Measurements from ENCODE around the gene ATXN1.

Gene ATXN1

DNA sequence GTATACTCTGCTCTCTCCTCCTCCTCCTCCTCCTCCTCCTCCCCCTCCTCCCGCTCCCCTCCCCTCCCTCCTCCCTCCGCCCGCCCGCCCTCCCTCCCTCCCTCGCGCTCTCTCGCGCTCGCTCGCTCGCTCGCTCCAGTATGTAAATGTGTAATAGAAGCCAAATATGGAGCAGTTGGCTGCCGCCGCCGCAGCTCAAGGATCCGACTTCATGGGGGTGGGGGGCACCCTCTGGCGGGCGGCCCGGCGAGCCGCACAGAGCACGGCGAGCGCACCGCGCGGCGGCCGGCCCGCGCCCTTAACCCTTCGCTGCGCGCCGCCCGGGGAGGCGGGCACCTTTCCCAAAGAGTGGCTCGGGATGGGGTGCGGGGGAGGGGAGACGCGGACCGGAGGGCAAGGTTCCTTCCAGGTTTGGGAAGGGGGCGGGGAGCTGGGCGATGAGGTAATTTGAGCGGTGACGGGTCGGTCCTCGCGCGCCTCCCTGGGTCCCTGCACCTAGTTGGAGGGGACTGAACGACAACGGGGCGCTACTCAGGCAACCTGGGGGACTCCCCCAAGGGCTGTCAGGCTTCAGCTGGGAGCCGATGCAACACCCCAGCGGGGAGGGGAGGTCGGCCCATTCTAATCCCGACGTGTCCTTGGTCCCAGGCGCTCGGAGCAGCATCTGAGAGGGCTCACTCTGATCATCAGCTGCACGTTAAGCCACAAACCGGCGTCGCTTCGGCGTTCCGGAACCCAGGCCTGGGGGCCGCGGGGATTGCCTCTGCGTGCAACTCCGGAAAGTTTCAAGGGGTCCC lies 409 bp upstream of the ATXN1 start:
- DNase-seq = peak; percentile 80

DNA sequence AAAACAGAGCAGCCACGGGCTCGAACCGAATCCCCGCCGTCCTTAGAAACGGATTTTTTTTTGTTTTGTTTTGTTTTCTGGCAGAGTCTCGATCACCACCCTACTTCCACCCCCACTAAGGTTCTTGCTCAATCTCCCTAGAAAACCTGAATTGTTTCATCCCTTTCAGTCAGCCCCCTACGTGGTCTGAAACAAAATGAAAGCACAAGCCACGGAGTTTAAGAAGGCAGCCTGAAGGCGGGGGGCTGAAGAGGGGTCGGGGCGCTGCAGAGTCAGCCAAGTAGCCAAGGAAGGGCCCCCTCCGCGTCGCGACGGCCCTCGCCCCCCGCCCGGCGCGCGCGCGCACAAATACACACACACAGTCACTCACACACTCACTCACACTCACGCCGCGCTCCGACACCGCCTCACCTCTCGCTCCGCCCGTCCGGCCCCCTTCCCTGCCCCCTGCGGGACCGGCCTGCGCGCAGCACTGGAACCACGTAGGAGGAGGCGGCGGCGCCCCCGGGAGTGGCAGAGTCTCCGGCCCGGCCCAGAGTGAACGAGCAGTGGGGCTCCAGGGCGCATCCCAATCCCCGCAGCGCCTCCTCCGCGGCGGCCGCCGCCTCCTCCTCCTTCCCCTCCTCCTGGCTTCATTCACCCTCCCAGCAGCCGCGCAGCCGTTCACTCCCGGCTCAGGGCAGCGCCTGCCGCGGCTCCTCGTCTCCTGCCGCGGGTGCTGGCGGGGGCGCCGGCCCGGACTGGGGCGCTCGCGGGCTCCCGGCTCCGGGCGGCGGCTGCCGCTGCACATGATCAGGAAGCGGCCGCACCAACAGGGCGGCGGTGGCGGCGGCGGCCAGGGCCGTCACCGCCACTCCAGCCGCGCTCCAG lies 1.4 kb downstream of the ATXN1 start:
- peak; percentile 69 for DNase-seq

DNA sequence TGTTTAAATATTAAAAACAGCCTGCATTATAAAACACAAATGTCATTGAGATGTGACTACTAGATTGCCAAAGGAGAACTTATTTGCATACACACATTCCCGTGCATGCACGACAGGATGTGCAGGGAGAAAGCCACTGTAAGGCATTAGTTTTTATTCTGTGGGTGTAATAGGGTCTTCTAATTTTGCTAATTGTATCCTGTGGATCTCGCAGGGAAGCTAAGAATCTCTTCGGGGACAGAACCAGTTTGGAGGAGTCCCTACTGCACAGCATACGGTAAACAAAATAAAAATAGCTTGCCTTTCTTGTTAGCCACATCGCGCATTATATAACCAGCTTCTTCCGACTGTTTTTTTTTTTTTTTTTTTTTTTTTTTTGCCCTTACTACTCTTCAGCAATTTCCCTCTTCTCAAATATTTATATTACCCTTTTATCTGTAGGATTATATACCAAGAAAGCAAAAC lies 2.0 kb downstream of the ATXN1 start:
- DNase-seq = no peak

DNA sequence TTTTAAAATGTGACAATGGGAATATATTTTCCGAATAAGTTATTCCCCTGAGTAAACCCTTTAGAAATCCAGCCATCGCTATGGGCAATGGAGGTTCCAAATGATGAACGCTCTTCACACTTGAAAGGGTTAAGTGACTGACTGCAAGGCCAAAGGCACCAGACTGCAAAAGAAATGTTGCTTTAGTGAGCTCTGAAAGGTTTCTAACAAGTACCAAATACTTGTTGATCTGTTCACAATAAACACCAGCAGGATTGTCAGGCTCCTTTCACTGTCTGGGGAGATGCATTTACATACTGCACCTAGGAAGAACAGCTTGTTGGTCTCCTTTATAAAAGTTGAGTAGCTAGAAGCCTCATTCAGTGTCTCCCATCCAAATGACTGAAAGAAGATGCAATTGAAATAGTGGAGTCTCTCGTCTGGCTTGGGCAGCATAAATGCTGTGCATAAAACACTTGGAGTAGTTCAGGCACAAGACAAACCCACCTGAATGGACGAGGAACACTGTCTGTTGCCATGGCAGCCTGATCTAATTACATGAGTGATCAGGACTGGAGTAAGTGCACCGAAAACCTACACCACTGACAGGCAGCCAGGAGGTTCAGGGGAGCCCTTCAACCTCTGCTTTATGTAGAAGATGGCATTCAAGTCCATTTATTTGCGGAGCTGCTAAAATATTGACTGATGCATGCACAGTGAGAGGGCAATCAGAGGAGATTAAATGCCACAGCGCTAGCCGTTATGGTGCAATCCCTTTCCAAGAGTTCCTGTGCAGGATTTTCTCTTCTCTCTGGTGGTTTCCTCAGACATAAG lies 2.9 kb downstream of the ATXN1 start:
- DNase-seq = no peak

DNA sequence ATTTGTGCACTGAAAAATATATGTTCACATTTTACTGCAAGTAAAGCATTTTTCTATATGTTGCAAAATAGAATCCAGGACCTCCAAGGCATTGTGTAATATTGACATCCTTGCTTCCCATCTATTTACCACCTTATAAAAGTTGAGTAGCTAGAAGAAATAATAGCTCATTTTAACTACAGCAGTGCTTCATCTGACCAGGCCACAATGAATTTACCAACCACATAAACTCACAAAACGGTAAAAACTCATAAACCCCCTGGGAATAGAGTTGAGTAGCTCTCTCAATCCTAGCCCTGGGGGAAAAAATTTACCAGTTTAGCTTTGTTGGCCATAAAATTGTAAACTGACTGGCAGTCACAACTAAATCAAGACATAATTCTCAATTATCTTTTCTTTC lies 3.9 kb downstream of the ATXN1 start:
- no peak for DNase-seq

DNA sequence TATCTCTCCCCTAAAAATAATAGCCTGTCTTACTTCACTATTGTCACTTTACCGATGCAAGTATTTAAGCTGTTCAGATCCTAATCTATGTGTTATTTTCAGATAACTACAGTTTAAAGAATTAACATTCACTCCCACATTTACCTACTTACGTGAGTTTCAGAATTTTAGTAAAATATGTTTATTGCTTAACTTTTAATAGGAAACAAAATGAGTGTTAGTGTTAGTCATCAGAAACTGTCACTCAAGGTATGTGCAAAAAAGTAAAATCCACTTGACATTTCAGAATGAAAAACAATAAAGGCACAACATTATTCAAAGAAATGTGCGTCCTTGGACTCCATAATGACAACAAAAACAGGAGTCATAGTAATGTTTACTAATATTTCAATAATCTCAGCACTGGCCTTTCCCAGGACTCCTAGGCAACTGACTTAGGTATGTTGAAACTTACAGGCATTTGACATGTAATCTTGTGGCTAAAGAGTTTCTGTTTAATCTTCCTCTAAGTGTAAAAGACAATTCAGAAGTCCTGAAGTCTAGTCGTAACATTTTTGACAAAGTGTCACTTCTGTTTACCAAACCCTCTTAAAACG lies 4.5 kb downstream of the ATXN1 start:
- DNase-seq = no peak

DNA sequence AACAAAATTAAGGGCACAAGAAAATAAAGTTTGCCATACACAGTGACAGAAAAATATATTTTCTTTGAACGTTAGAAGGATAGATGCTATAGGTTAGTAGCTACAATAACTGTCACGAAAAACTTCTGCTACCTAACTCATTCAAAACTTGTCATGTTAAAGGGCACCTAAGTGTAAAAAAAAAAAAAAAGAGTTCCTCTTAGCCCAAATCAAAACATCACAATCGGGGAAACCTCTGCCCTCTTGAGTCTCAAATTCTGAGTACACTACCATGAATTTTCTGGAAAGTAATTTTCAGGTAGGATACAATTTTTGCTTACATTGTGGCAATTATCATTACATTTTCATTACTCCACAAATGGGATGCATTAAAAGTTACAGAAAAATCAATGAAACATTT lies 5.7 kb downstream of the ATXN1 start:
- no peak for DNase-seq

DNA sequence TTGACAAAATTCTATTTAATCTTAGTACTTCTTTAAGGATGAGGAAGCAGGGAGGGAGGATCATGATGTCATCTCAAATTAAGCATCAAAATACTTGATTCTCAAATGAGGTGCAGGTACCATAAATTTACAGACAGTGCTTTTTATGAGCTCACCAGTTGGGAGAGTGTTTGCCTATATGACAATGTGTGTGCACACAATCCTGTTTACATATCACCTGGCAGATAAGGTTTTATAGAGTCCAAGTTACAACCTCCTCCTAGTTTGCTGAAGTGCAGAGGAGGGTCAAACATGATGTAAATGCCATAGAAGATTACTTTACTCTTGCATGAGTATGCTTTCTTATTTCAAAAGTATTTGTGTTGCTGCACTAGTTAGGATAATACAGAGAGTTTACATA lies 6.4 kb downstream of the ATXN1 start:
- DNase-seq = no peak

DNA sequence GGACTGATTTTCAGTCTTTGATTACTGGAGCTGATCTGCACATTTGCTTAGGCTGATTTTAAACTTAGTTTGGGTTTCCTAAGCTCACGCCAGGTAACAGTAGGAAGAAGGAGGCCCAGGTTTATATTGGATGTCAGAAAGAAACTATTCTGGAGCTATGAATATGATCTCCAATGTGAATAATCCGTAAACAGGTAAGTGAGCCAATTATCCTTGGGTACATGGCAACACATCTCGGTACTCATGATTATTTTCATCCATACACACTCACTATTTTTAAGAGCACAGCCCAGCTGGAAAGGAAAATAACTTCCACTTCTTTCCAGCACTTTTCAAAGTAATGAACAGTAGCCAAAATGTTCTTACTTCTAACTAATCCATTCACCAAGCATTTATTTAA lies 7.0 kb downstream of the ATXN1 start:
- DNase-seq = no peak

DNA sequence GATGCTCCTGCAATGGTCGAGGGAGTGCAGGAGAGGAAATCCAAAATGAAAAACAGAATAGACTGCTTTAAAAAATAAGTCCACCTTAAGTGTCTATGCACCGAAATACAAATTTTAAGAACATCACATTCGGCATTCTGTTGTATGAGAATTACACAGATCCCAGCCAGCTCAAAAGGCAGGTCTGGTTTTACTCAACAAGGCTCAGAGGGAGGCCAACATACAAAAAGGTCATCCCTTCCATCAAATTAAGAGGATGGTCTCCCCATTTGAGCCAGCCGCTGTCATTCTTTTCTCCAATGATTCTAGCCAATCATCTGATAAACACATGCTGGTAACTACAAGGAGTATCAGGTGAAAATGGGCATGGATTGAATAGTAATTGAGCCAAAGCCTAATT lies 7.9 kb downstream of the ATXN1 start:
- DNase-seq = no peak

DNA sequence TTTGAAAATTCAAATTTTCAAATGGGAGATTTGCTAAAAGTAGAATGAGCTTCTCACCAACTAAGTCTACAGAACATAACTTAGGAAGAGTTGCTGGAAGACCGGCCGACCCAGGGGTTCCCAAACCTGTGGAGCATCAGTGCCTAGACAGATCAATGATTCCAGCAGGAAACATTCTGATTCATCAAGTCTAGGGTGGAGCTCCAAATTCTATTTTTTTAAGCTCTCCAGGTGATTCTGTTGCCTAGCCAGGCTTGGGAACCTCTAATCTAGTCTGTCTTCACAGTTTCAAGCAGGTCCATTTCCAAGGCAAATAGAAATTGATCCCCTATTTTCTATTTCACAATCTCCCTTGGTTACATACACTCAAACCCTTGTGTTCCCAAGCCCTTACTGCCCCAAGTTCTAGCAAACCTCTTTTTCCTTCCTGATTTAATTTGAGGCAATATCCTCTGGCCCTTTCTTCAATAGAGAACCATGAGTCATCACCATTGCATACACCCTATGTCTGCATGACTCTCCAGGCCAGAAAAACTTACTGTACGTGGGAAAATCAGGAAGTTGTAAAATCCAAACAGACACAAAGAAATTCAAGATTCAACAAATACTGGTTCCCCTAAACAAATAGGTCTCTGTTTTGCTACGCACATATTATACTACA lies 8.9 kb downstream of the ATXN1 start:
- no peak for DNase-seq

DNA sequence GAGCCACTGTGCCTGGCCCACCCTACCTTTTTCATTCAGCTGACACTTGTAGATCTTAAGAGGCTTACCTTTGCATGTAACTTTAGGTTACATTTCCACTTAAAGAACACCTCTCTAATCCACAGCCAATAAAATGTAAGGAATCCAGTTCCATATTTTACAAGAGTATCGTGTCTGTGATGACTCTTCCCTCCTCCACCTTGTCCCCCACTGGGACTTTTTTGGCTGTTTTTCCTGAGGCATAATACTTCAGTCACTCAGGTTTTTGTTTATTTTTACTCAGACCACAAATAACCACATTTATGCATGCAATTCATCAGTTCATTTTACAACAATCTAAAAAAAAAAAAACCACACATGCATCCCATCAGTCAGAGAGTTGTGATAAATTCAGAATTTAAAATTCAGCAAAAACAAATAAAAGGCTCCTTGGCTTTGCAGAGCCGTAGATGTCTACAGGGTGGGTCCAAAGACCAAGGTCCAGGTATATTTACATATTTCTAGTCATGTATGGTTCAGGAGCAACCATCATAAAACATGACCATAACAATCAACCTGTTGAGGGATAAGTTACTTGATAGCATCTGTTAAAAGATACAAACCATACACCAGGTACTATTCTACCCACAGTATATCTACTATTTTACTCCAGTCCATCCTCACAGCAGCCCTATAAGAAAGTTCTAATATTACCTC lies 9.9 kb downstream of the ATXN1 start:
- DNase-seq = no peak

DNA sequence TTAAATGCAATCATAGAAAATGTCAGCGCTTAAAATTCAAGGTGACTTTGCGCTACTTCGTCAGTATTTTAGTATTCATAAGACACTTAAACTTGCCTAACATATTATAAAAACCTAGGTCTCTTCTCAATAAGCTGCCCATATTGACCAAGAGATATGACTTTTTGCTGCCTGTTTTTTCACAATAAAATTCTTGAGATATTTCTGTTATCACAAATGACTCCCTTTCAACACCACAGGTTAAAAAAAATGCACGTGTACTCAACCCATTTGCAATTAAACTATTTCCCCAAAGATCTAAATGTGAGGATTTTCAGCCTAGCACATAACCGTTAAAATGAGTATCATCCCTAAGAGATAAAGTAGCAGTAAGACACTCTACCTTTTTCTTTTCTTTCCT lies 10.7 kb downstream of the ATXN1 start:
- DNase-seq = no peak

DNA sequence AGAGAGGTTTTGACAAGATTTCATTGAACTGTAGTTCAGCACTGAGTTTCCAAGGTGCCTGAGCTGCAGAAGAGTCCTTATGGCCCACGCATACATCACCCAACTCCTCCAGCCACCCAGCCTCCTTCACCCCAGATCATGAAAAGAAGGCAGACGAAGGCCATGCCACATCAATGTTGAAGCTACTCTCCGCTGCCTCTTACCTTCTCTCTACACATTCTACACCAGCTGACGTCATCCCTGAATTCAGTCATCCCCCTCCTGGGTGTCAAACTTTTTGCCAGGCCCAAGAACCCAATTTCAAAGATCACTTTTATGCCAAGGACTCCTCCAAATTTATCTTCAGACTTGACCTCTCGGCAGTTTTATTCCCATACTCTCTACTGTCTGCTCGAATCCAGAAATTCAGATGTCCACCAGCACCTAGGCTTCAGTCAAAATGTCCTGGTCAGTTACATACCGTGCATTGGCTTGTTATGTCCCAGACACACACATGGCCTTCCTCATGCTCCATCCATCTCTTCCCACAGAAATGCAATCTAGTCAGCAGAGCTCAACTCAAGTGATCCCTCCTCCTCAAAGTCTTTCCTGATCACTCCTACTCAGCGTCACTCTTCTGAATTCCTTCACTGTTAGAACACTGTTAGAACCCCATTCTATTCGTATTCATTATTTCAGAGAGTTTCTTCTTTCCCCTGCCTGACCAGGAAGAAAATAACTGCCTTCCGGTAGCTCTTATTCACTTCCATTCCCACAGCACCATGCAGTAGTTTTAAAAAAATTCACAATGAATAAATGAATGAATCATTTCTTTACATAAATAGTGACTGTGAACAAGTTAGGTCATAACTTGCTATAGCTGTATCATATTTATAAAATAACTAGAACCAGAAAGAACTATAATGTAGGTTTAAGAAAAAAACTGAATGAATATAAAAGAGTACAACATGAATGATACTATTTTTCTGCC lies 11.5 kb downstream of the ATXN1 start:
- DNase-seq = no peak

DNA sequence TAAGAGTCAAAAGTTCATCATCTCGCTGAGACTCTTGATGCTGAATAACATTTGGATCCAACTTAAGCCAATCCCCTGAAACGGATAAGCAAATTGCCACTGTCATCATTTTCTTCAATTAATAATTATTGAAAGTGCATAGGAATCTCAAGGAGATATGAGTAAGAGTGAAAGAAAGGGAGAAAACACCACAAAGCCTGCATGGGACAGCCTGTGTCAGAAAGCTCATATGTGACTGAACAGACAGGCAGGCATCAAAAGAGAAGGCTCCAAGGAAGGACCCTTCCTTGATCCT lies 13.3 kb downstream of the ATXN1 start:
- DNase-seq = no peak

DNA sequence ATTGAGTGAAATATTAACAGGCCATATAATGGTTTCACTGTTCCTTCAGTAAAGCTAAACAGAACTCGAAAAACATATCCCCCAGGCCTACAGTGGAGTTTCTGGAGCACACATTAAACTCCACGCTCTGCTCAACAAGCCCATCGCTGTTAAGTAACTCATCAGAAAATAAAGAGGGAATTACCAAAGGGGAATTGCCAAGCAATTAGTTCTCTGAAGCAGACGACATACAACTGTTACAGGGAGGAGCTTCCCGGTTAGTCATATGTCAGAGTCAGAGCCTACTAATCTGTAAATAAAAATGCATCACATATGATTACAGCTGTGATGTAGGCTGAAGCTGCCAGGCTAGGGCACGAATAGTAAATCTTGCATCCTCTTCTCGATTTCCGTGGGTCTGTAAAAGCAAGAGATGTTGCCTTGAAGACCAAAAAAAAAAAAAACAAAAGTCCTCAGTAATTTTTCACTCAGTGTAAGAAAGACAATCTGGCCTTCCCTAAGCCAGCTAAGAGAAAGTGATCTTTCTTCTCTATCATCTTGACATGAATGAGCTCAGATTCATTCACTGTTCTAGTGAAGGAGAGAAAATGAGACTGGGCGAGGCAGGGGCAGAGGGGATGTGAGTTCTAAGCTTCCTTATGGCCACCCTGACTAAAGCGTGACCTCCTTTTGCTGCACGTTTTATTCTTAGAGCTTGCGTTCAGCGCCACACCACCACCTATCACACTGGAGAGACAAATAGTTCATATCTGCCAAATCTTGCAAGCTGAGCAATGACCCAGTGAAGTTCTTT lies 13.8 kb downstream of the ATXN1 start:
- DNase-seq = no peak

DNA sequence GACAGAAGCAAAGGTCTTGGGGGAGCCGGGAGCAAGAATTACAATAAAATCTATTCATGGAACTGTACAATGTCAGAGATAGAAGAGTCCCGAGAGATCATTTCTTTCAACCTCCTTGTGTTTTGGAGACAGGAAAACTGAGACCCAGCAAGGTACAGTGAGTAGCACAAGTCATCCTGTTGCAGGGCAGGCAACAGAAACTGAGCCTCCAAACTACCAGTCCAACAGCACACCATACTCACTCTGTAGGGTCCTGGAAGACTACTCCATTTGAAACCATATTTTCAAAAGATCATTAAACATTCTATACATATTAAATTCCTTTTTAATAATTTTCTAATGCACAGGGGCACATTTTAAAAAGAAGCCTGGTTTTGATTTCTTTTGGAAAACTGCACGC lies 14.4 kb downstream of the ATXN1 start:
- no peak for DNase-seq

DNA sequence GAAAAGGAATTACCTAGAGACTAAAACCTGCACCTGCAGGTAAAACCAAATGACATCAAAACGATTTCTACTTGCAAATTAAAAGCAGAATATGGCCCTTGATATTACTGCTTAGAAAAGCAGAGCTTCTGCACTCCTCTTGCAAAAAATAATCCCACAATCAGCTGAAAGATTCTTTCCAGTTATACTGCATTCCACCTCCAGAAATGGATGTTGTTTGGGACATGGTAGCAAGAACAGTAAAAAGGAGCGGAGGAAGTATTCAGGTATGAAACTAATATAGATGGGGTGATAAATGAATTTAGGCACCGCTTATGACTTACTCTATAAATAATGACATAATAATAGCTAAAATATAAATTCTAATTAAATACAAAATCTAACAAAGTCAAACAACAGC lies 14.9 kb downstream of the ATXN1 start:
- DNase-seq = no peak

DNA sequence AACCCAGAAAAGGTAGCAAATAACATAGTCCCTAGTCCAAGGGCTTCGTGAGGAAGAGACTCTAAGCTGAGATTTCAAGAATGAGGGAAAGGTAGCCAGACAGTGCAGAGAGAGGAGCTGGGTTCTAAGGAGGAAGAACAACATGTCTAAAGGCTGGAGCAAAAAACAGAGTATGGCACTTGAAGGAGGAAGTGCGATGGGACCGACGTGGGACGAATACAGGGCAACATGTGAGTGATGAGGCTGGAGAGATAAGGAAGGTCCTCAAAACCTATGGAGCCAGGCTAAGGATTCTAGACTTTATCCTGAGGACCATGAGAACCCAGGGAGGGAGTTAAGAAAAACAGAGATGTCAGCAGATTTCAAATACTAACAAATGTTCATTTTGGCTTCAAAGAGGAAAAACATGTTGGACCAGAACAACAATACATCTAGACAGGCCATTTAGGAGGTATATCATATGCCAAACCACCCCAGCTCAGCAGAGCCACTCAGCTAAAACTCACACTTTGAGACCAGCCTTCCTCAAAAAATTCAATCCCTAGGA lies 17.5 kb downstream of the ATXN1 start:
- DNase-seq = no peak

Measured in activated gamma-delta T cell (primary cell).